ENCODE data around the gene TCEAL8. TPM values are rescaled to one million over a fixed set of nuclear protein-coding genes. Genes with fewer than 3 reads are reported as not detected.

The TCEAL8 gene
- total and polyA plus RNA-seq, 4 donors = 11.9 to 109 (median 20.2) TPM

- no peak for DNase-seq (ENCODE audit: low spot score)
- TF ChIP-seq FOXA2 (IDR thresholded peaks at IDR 0.05) (no peak), CTCF (IDR thresholded peaks at IDR 0.05; ENCODE audit: low read depth, low read length, missing input control) (no peak), MAX (IDR thresholded peaks at IDR 0.05) (no peak), JUND (IDR thresholded peaks at IDR 0.05) (no peak), NR2F2 (IDR thresholded peaks at IDR 0.05) (no peak), REST (IDR thresholded peaks at IDR 0.05) (no peak), RXRA (IDR thresholded peaks at IDR 0.05) (no peak), FOXA1 (IDR thresholded peaks at IDR 0.05) (no peak), HNF4A (conservative IDR thresholded peaks at IDR 0.05) (no peak), ATF3 (IDR thresholded peaks at IDR 0.05) (no peak), GABPA (IDR thresholded peaks at IDR 0.05 in 1 of 2, conservative IDR thresholded peaks at IDR 0.05 in 1 of 2) (no peak), ZBTB33 (IDR thresholded peaks at IDR 0.05) (no peak), RAD21 (IDR thresholded peaks at IDR 0.05) (no peak), HNF4G (IDR thresholded peaks at IDR 0.05) (no peak), EGR1 (IDR thresholded peaks at IDR 0.05; ENCODE audit: low read depth in 2 of 2) (no peak), YY1 (IDR thresholded peaks at IDR 0.05) (no peak), TAF1 (conservative IDR thresholded peaks at IDR 0.05) (no peak), SP1 (IDR thresholded peaks at IDR 0.05) (no peak)
- H3K4me1 ChIP-seq (ENCODE audit: control insufficient read depth in 4 of 4, insufficient read depth in 4 of 4, low read length in 3 of 4) = no peaks in the 10 kb centered on the region
- no peaks in the 10 kb centered on the region for H3K36me3 ChIP-seq (ENCODE audit: control insufficient read depth in 4 of 4, insufficient read depth in 3 of 4, low read depth in 1 of 4, low read length in 3 of 4)
- peaks cover 0 to 3% (median 0%) of the 10 kb centered on the region in 4 donors for H3K27me3 ChIP-seq (ENCODE audit: control insufficient read depth in 4 of 4, insufficient read depth in 4 of 4, low read length in 3 of 4)
- 67% methylated on average over 5 of the region's 5 CpGs for WGBS
- H3K27ac ChIP-seq (ENCODE audit: low read depth in 1 of 2, low read length in 2 of 2) = no peak overlapping the region
- H3K9me3 ChIP-seq (ENCODE audit: control insufficient read depth in 4 of 4, low read length in 3 of 4) = no peaks in the 10 kb centered on the region
- H3K9ac ChIP-seq (ENCODE audit: low read depth in 1 of 2, low read length in 2 of 2) = no peak overlapping the region
- no peak overlapping the region for H3K4me3 ChIP-seq (ENCODE audit: low read depth in 1 of 3, low read length in 3 of 3)
Observed at GRCh38 chrX:103210056-103210455, 44.9 kb downstream of the TCEAL8 start.

Other genes starting within 250 kb of the TCEAL8 start
- 10 to 100 TPM in 1 of 2 donors, under 1 TPM in 1; 0.75 to 84.0 TPM for gene BEX1, start 191.0 kb downstream of the TCEAL8 start, total RNA-seq
- gene BEX1, start 191.0 kb downstream of the TCEAL8 start, polyA plus RNA-seq = 1 to 10 TPM; 2.0 to 4.1 TPM
- 1 to 10 TPM in 1 of 2 donors, under 1 TPM in 1; 0.33 to 1.5 TPM for gene NXF3, start 162.0 kb downstream of the TCEAL8 start, total RNA-seq
- 1 to 10 TPM in 1 of 2 donors, under 1 TPM in 1; 0.65 to 1.2 TPM for gene NXF3, start 162.0 kb downstream of the TCEAL8 start, polyA plus RNA-seq
- 10 to 100 TPM in 1 of 2 donors, 1 to 10 TPM in 1; 2.0 to 26.5 TPM for gene BEX4, start 40.0 kb downstream of the TCEAL8 start, total RNA-seq
- gene BEX4, start 40.0 kb downstream of the TCEAL8 start, polyA plus RNA-seq = 10 to 100 TPM in 1 of 2 donors, 1 to 10 TPM in 1; 4.3 to 10.8 TPM
- under 1 TPM in 1 of 2 donors, not detected in 1; 0.89 TPM for gene TCEAL5, start 21.6 kb upstream of the TCEAL8 start, total RNA-seq
- not detected for gene TCEAL5, start 21.6 kb upstream of the TCEAL8 start, polyA plus RNA-seq
- gene BEX2, start 55.8 kb upstream of the TCEAL8 start, total RNA-seq = 10 to 100 TPM in 1 of 2 donors, under 1 TPM in 1; 0.75 to 21.9 TPM
- gene BEX2, start 55.8 kb upstream of the TCEAL8 start, polyA plus RNA-seq = 1 to 10 TPM; 1.9 to 6.1 TPM
- 1 to 10 TPM in 1 of 2 donors, under 1 TPM in 1; 0.59 to 1.1 TPM for gene TCEAL7, start 75.1 kb upstream of the TCEAL8 start, total RNA-seq
- gene TCEAL7, start 75.1 kb upstream of the TCEAL8 start, polyA plus RNA-seq = under 1 TPM; 0.49 to 0.54 TPM
- gene TCEAL9, start 101.4 kb upstream of the TCEAL8 start, total RNA-seq = 10 to 100 TPM in 1 of 2 donors, 1 to 10 TPM in 1; 7.7 to 10.2 TPM
- 10 to 100 TPM; 16.4 to 22.8 TPM for gene TCEAL9, start 101.4 kb upstream of the TCEAL8 start, polyA plus RNA-seq
- gene BEX3, start 121.4 kb upstream of the TCEAL8 start, total RNA-seq = 10 to 100 TPM; 21.9 to 55.4 TPM
- 10 to 100 TPM; 59.3 to 77.4 TPM for gene BEX3, start 121.4 kb upstream of the TCEAL8 start, polyA plus RNA-seq

Data from liver (tissue), 9 donors.